Heart right ventricle (tissue), 16 donors: ENCODE data around the gene SDF2L1. TPM values are rescaled to one million over a fixed set of nuclear protein-coding genes. Genes with fewer than 3 reads are reported as not detected.
A peak's percentile ranks its signal among the peaks of the same experiment; 100 is the strongest.

ENCODE experiments used
- ATAC-seq, 8 donors: fragments of 200-7000 bp; cut with Tn5 transposase; one replicate each; pipeline ENCODE4 v1.9.1; 2020; ENCODE audit warnings: mild to moderate bottlenecking in 8 of 8, moderate library complexity in 8 of 8, moderate number of reproducible peaks in 1 of 8
- DNase-seq, 2 donors: peaks; one replicate each; pipeline ENCODE4 v3.0.0-alpha.2; 2020
- H3K27ac ChIP-seq, 10 donors: fragments of 200-600 bp; sonication (generic) in 2 of 10; one replicate each; pipeline versions ENCODE4 v1.5.0 to v1.8.0; 2020 to 2022; ENCODE audit warnings: mild to moderate bottlenecking in 3 of 10
- H3K27me3 ChIP-seq, 7 donors: fragments of 200-600 bp; one replicate each; pipeline ENCODE4 v1.8.0; 2021 to 2022; ENCODE audit warnings: mild to moderate bottlenecking in 2 of 7
- H3K36me3 ChIP-seq, 9 donors: fragments of 200-600 bp; sonication (generic) in 1 of 9; one replicate each; pipeline versions ENCODE4 v1.5.0 to v1.8.0; 2020 to 2022; ENCODE audit warnings: mild to moderate bottlenecking in 2 of 9
- H3K4me1 ChIP-seq, 9 donors: fragments of 200-600 bp; sonication (generic) in 1 of 9; one replicate each; pipeline versions ENCODE4 v1.5.0 to v1.8.0; 2020 to 2022; ENCODE audit warnings: mild to moderate bottlenecking in 4 of 9
- H3K4me3 ChIP-seq, 10 donors: fragments of 200-600 bp; sonication (generic) in 2 of 10; one replicate each; pipeline versions ENCODE4 v1.5.0 to v1.8.0; 2020 to 2022; ENCODE audit warnings: mild to moderate bottlenecking in 7 of 10, moderate library complexity in 2 of 10
- H3K9me3 ChIP-seq, 11 donors: fragments of 200-600 bp in 10 of 11; sonication (generic) in 2 of 11; one replicate each; pipeline versions ENCODE4 v1.5.0 to v1.8.0; 2013 to 2022; ENCODE audit warnings: mild to moderate bottlenecking in 2 of 11, control low read depth in 1 of 11, moderate library complexity in 1 of 11
- WGBS, 2 donors: extraction: QIAGEN DNeasy Blood & Tissue Kit; methylation state at CpG; one replicate each; pipeline ENCODE4 v1.1.7; 2013; ENCODE audit warnings: inconsistent platforms in 1 of 2; 5-methylcytosine and 5-hydroxymethylcytosine counted together
- intact Hi-C, 10 donors: fragments of 100-400 bp; cut with DNase I; formaldehyde crosslinking; loops; one replicate each; pipeline versions ENCODE4 v1.11.1 to v1.14.2; 2022
- long read RNA-seq, 3 donors: library from polyadenylated mRNA; unstranded; transcript quantifications; one replicate each; pipeline ENCODE4 v2.0.0, GENCODE V29; 2020 to 2021
- polyA plus RNA-seq, 2 donors: library from polyadenylated mRNA; stranded (reverse); fragments of 200-250 nt; gene quantifications; one replicate each; pipeline ENCODE4 v1.2.3, GENCODE V29; 2013
- total RNA-seq, 10 donors: library from RNA; stranded (reverse); fragmentation: NEBNext Ultra II Directional in 3 of 10; extraction: Animal tissue kit (Norgen Biotek cat#: 25700) in 3 of 10; gene quantifications; one replicate each; pipeline versions ENCODE4 v1.2.1 to v1.2.4, GENCODE V29; 2021 to 2023
- TF ChIP-seq, protein P1 (sequence below), 9 donors: fragments of 200-600 bp; sonication (generic) in 2 of 9; IDR thresholded peaks; one replicate each; pipeline versions ENCODE4 v1.5.0 to v1.8.0; 2021 to 2022; ENCODE audit warnings: antibody characterized with exemption in 9 of 9, mild to moderate bottlenecking in 5 of 9, moderate library complexity in 1 of 9
- donor health status: Arrhythmogenic right ventricular cardiomyopathy.
- donor health status: ischemic (EF 13 %, LVEDD 7.1; RV severe dilation, severe dysfunction).
- donor health status: healthy with polysubstance abuse.
- donor health status: DM: no; HTN: yes; CAD: no.
- donor health status: DM: no; HTN: no; CAD: no.
- donor health status: ischemic (EF 25% LVEDD 6.9; RV normal size, moderate dysfunction).
- donor health status: ischemic (EF 25% LVEDD 5.7; RV mildly dilated, moderate dysfunction).
- donor health status: healthy.
- donor health status: DM: yes; HTN: yes; CAD: no.
- donor health status: Ischemic cardiomyopathy.
- donor health status: ischemic (EF 35%, LVEDD 5.7; RV mildly dilated, moderate dysfunction).
- donor health status: nonischemic (EF 11% LVEDD 7.7; RV severe dilation, severe dysfunction).
- donor health status: DM: yes; HTN: yes; CAD: no.
- donor health status: PGD.
- donor health status: ischemic (EF 29% LVEDD 5.4; RV normal size, mild dysfunction).
- donor health status: nonischemic (EF 23%, LVEDD 6.1; RV moderate dilation, normal function).

Gene SDF2L1
- 10 to 100 TPM; 10.8 to 41.0 (median 18.2) TPM for total RNA-seq
- polyA plus RNA-seq: 100 to 1,000 TPM in 1 of 2 donors, 10 to 100 TPM in 1; 17.6 to 325 TPM
- long read RNA-seq, donor 1, transcript SDF2L1-201 (3 exons, 865 nt): major isoform, 20 of 20 reads
- long read RNA-seq, donor 1, partial matches to known transcripts: 0 of 20 reads
- long read RNA-seq, donor 1, other reads (novel, unspliced or antisense): 0 of 20 reads
- long read RNA-seq, donor 2, transcript SDF2L1-201 (3 exons, 865 nt): major isoform, 21 of 24 reads
- long read RNA-seq, donor 2, partial matches to known transcripts: 3 of 24 reads
- long read RNA-seq, donor 2, other reads (novel, unspliced or antisense): 0 of 24 reads
- long read RNA-seq, donor 3, transcript SDF2L1-201 (3 exons, 865 nt): major isoform, 6 of 7 reads
- long read RNA-seq, donor 3, partial matches to known transcripts: 0 of 7 reads
- long read RNA-seq, donor 3, other reads (novel, unspliced or antisense): 0 of 7 reads

DNA sequence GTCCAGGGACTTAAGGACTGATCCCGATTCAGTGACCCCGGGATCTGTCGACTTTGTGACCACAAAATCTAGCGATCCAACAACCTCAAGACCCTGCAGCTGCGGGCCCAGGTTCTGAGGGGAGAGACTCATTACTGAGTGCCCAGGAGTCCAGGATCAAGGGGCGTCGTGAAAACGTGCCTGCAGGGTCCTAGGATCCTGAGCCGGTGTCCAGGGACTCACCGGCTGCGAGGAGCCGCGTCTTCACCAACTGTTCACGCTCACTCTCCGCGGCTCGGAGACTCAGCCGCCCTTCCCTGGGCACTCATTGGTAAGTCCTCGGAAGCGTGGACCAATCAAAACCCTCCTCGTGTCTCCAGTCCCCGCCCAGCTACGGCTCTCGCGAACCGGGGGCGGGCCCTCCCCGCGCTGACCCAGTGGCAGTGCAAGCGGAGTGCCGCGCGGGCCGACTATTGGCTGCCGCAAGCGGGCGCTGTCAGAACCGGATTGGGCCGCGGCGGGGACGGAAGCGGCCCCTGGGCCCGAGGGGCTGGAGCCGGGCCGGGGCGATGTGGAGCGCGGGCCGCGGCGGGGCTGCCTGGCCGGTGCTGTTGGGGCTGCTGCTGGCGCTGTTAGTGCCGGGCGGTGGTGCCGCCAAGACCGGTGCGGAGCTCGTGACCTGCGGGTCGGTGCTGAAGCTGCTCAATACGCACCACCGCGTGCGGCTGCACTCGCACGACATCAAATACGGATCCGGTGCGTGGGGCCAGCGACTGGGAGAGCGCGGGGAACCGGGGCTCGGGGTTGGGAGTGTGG, at the start of gene SDF2L1:
Gene SDF2L1 (plus strand): TSS at position 514 of the 795 bp plus-strand sequence. CDS start 35 bp downstream, at position 549.
- WGBS, 2 donors: 0 to 1% methylated on average over 76 of the region's 76 CpGs
- H3K4me1 ChIP-seq: peaks cover 0 to 34% (median 29%) of the 10 kb centered on the region in 9 donors
- peak within 1 kb of the TSS; percentile 51 to 91 (median 80) for H3K4me3 ChIP-seq
- ATAC-seq (peak; percentile 99 to 100 (median 100)), DNase-seq (peak; percentile 98)
- H3K27ac ChIP-seq: peak within 1 kb of the TSS in 9 of 10 donors; percentile 54 to 82 (median 66)
- H3K9me3 ChIP-seq: no peaks in the 10 kb centered on the region
- intact Hi-C loops: loop anchor here in 1 of 10 donors (1.0 kb wide), 1 partner anchor 12 kb away; the partner anchor contains the start of gene YDJC
- TF ChIP-seq, protein P1, sequence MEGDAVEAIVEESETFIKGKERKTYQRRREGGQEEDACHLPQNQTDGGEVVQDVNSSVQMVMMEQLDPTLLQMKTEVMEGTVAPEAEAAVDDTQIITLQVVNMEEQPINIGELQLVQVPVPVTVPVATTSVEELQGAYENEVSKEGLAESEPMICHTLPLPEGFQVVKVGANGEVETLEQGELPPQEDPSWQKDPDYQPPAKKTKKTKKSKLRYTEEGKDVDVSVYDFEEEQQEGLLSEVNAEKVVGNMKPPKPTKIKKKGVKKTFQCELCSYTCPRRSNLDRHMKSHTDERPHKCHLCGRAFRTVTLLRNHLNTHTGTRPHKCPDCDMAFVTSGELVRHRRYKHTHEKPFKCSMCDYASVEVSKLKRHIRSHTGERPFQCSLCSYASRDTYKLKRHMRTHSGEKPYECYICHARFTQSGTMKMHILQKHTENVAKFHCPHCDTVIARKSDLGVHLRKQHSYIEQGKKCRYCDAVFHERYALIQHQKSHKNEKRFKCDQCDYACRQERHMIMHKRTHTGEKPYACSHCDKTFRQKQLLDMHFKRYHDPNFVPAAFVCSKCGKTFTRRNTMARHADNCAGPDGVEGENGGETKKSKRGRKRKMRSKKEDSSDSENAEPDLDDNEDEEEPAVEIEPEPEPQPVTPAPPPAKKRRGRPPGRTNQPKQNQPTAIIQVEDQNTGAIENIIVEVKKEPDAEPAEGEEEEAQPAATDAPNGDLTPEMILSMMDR (IDR thresholded peaks at IDR 0.05): peak in 6 of 9 donors; percentile 16 to 64 (median 37)
- H3K27me3 ChIP-seq: no peaks in the 10 kb centered on the region
- H3K36me3 ChIP-seq: peaks cover 0 to 21% (median 0%) of the 10 kb centered on the region in 9 donors

DNA sequence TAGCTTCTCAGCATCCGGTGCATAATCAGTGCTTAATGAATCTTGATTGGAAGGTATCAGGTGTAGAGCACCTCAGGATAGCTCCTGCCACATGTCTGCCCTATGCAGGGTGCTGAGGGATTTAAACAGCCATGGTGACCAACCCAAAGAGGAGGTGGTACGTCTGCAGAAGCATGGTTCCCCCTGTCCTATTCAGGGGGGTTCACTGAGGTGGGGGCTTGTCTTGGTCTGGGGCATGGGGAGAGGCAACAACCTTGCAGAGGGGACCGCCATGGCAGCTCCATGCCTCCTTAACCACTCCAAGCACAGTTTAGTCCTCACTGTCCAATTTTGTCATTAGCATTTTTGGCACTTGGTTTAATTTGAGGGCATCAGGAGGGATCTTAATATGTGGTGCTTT, 49.7 kb upstream of the SDF2L1 start:
- TF ChIP-seq, protein P1 (IDR thresholded peaks at IDR 0.05): no peak
- ATAC-seq: no peak
- H3K36me3 ChIP-seq: peaks cover 0 to 59% (median 21%) of the 10 kb centered on the region in 9 donors
- H3K9me3 ChIP-seq: no peaks in the 10 kb centered on the region
- no peak overlapping the region for H3K4me3 ChIP-seq
- no peaks in the 10 kb centered on the region for H3K27me3 ChIP-seq
- intact Hi-C loops: no loop called here
- peak overlapping the region in 2 of 10 donors; percentile 25 to 46 for H3K27ac ChIP-seq
- 84 to 86% methylated on average over 3 of the region's 3 CpGs for WGBS, 2 donors
- no peak for DNase-seq
- peaks cover 13 to 80% (median 71%) of the 10 kb centered on the region in 9 donors for H3K4me1 ChIP-seq

DNA sequence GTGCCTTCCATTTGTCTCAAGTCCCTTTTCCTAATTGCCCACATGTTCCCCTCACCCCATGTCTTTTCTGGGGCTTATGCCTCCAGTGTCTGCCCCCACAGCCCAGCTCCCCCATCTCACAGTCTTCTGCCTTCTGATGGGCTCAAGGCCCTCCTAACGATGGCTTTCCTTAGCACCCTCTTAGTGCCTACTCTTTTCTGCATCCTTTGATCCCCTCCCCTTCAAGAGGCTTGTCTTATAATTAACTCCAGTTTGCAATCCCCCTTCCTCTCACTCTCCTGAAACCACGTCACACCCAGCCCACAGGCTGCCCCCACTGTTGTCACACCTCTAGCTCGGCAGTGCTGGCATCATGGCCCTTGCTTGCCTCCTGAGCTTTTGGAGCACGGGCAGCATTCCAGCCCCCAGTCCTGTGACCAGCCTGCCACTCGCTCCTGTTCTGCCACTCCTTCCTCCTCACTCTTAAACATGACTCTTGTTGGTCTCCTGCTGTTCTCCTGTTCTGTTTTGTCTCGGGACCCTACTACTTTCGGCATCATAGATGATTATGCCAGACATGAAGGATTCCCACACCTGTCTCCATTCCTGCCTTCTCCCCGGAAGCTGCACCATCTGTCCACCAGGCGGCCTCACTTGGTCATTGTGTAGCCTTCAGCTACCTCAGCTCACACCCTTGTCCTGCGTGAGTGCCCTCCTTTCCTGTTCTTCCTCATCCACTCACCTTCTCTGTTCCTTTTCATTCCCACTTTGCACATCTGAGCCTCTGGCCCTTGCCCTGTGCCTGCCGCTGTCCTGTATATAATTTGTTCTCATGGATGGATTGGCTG, 48.5 kb upstream of the SDF2L1 start:
- Histone ChIP-seq H3K27me3 (no peaks in the 10 kb centered on the region), H3K36me3 (peaks cover 0 to 60% (median 21%) of the 10 kb centered on the region in 9 donors), H3K4me3 (no peak overlapping the region), H3K4me1 (peaks cover 13 to 76% (median 64%) of the 10 kb centered on the region in 9 donors), H3K27ac (peak overlapping the region in 5 of 10 donors; percentile 8 to 59 (median 29)), H3K9me3 (no peaks in the 10 kb centered on the region)
- peak; percentile 59 to 79 (median 69) for ATAC-seq
- TF ChIP-seq, protein P1 (IDR thresholded peaks at IDR 0.05): peak in 4 of 9 donors; percentile 9 to 31 (median 23)
- WGBS, 2 donors: 60 to 68% methylated on average over 11 of the region's 11 CpGs
- DNase-seq: peak; percentile 61 to 67
- intact Hi-C loops: no loop called here
